Gastroesophageal sphincter (tissue), 2 donors: ENCODE results near the gene CAMK1G.

ENCODE experiments used
- EP300 ChIP-seq: sonication (generic); formaldehyde crosslinking; IDR thresholded peaks from one replicate; pipeline ENCODE4 v1.6.1; 2017; ENCODE audit warnings: antibody characterized with exemption, mild to moderate bottlenecking
- POLR2A ChIP-seq, 2 donors: fragments of 450-650 bp; IDR thresholded peaks; one replicate each; pipeline ENCODE4 v1.6.1; 2017; ENCODE audit warnings: antibody characterized with exemption in 2 of 2, mild to moderate bottlenecking in 2 of 2, moderate library complexity in 1 of 2

GRCh38 chr1:209557221-209557620, 26.3 kb upstream of the CAMK1G start:
- TF ChIP-seq EP300 = no peak
- TF ChIP-seq POLR2A (IDR thresholded peaks at IDR 0.05) = no peak
